ENCODE measurements around the gene QSOX1.
A peak's percentile ranks its signal among the peaks of the same experiment; 100 is the strongest.

DNA sequence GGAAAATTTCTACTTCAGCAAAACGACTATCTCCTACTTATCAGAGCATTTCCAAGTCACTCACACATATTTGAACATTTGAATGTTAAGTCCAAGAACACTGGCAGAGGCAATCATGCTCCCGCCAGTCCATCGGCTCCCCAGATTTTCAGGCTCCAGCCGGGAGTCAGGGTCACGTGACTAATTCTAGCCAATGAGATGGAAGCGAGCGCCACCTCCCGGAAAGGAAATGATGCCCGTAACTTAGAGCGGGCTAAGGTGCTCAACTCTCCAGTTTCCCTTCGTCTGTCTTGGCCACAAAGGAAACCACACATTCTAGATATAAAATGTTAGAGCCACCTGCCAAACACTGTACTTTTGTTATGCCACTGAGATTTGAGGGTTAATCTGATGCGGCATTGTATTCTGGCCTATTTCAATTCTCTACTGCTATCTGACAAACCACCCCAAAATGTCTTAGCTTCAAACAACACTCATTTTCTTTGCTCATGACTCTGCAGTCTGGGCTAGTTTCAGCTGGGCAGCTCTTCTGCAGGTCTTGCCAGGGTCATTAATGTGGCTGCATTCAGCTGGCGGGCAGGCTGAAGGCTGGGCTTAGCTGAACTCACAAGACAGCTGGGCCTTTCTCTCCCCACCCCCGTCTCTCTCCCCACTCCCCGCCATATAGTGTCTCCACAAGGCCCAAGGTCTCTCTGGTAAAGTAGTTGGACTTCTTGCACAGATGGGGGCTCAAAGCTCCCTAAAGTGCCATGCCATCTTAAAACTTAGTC, 58.9 kb downstream of the QSOX1 start:
- TF ChIP-seq EZH2 (IDR thresholded peaks at IDR 0.05; ENCODE audit: borderline replicate concordance, low read depth, low read length, severe bottlenecking) (no peak), POLR2AphosphoS5 (IDR thresholded peaks at IDR 0.05; ENCODE audit: insufficient read depth, low read depth, low read length) (no peak), MAX (IDR thresholded peaks at IDR 0.05; ENCODE audit: insufficient read depth, insufficient read length) (no peak), POLR2A (IDR thresholded peaks at IDR 0.05; ENCODE audit: low read depth, low read length) (no peak), GATA2 (IDR thresholded peaks at IDR 0.05; ENCODE audit: insufficient read depth, insufficient read length, low read depth, low read length) (no peak), FOS (IDR thresholded peaks at IDR 0.05; ENCODE audit: borderline replicate concordance, insufficient read depth, low read length) (no peak)
- TF ChIP-seq, protein P1, sequence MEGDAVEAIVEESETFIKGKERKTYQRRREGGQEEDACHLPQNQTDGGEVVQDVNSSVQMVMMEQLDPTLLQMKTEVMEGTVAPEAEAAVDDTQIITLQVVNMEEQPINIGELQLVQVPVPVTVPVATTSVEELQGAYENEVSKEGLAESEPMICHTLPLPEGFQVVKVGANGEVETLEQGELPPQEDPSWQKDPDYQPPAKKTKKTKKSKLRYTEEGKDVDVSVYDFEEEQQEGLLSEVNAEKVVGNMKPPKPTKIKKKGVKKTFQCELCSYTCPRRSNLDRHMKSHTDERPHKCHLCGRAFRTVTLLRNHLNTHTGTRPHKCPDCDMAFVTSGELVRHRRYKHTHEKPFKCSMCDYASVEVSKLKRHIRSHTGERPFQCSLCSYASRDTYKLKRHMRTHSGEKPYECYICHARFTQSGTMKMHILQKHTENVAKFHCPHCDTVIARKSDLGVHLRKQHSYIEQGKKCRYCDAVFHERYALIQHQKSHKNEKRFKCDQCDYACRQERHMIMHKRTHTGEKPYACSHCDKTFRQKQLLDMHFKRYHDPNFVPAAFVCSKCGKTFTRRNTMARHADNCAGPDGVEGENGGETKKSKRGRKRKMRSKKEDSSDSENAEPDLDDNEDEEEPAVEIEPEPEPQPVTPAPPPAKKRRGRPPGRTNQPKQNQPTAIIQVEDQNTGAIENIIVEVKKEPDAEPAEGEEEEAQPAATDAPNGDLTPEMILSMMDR (IDR thresholded peaks at IDR 0.05; ENCODE audit: extremely low read depth in 1 of 2, insufficient read depth in 1 of 2, low read depth in 1 of 2, low read length in 2 of 2) = peak in 1 of 2 donors; percentile 1

Data from endothelial cell of umbilical vein (primary cell).